IMR-90 (cell line): ENCODE results near the gene TLK2.
"Not testable (repeated sequence)": the region's sequence is repeated elsewhere in the genome, so short reads cannot be mapped to it uniquely, and the experiment has no call there.

ENCODE experiments used
- BHLHE40 ChIP-seq: fragments of 150-350 bp; IDR thresholded peaks from 2 replicates; pipeline ENCODE4 v1.6.1; 2016; ENCODE audit warnings: mild to moderate bottlenecking, low read depth, low read length
- CTCF ChIP-seq: conservative IDR thresholded peaks from 2 replicates; pipeline ENCODE4 v1.5.1; 2012; ENCODE audit warnings: mild to moderate bottlenecking, low read depth, low read length, improper control_type of control experiment
- ELK1 ChIP-seq: fragments of 150-350 bp; IDR thresholded peaks from 2 replicates; pipeline ENCODE4 v1.6.1; 2016; ENCODE audit warnings: low read depth, mild to moderate bottlenecking, low read length, moderate library complexity, borderline replicate concordance
- MAFK ChIP-seq: IDR thresholded peaks from 2 replicates; pipeline ENCODE4 v1.6.1; 2012; ENCODE audit warnings: low read depth, low read length, improper control_type of control experiment
- MXI1 ChIP-seq: IDR thresholded peaks from 2 replicates; pipeline ENCODE4 v1.6.1; 2012; ENCODE audit warnings: low read depth, mild to moderate bottlenecking, low read length, moderate library complexity, borderline replicate concordance
- POLR2A ChIP-seq: IDR thresholded peaks from 2 replicates; pipeline ENCODE4 v1.6.1; 2012; ENCODE audit warnings: mild to moderate bottlenecking, low read depth, low read length
- RAD21 ChIP-seq: IDR thresholded peaks from 2 replicates; pipeline ENCODE4 v1.6.1; 2012; ENCODE audit warnings: low read length, improper control_type of control experiment

- not testable (repeated sequence) for TF ChIP-seq MAFK, CTCF, POLR2A, ELK1, BHLHE40, MXI1, RAD21
Measured at GRCh38 chr17:62477111-62477510, 1.5 kb upstream of the TLK2 start.
